NCI-H2107 treated with DMSO at 0.1 percent for 48 hours (cell line): ENCODE results near the gene EAPP.
A peak's percentile ranks its signal among the peaks of the same experiment; 100 is the strongest.
"Not testable (repeated sequence)": the region's sequence is repeated elsewhere in the genome, so short reads cannot be mapped to it uniquely, and the experiment has no call there.

Experiments
- DNase-seq: peaks from one replicate; lab custom pipeline; 2025; ENCODE audit not compliant: unreplicated experiment; lab: John Stamatoyannopoulos, UW

Gene EAPP

GRCh38 chr14:34538096-34538495 lies 1.4 kb downstream of the EAPP start:
- DNase-seq, result not testable (repeated sequence)

GRCh38 chr14:34537677-34538009 lies 1.9 kb downstream of the EAPP start:
- no peak for DNase-seq

- no peak for DNase-seq
These were observed 2.4 kb downstream of the EAPP start for GRCh38 chr14:34536951-34537676.

GRCh38 chr14:34527591-34527990 lies 11.9 kb downstream of the EAPP start:
- no peak for DNase-seq

- DNase-seq, result not testable (repeated sequence)
These were observed 15.3 kb downstream of the EAPP start for GRCh38 chr14:34524216-34524615.

GRCh38 chr14:34522496-34522895 lies 17.0 kb downstream of the EAPP start:
- DNase-seq, result no peak

- DNase-seq, result not testable (repeated sequence)
These were observed 18.4 kb downstream of the EAPP start for GRCh38 chr14:34521071-34521470.

- DNase-seq, result not testable (repeated sequence)
These were observed 19.1 kb downstream of the EAPP start for GRCh38 chr14:34520304-34520970.

GRCh38 chr14:34507884-34508283 lies 31.6 kb downstream of the EAPP start:
- no peak for DNase-seq

- no peak for DNase-seq
These were observed 32.0 kb downstream of the EAPP start for GRCh38 chr14:34507459-34507858.

- DNase-seq, result not testable (repeated sequence)
These were observed 34.4 kb downstream of the EAPP start for GRCh38 chr14:34505124-34505491.

GRCh38 chr14:34504027-34504426 lies 35.5 kb downstream of the EAPP start:
- DNase-seq, result not testable (repeated sequence)

- DNase-seq, result no peak
These were observed 36.8 kb downstream of the EAPP start for GRCh38 chr14:34502545-34503225.

- no peak for DNase-seq
These were observed 37.5 kb downstream of the EAPP start for GRCh38 chr14:34502001-34502400.

- no peak for DNase-seq
These were observed 38.4 kb downstream of the EAPP start for GRCh38 chr14:34501004-34501580.

- peak; percentile 78 for DNase-seq
These were observed 40.7 kb downstream of the EAPP start for GRCh38 chr14:34498684-34499412.

GRCh38 chr14:34496679-34497513 lies 42.6 kb downstream of the EAPP start:
- DNase-seq, result no peak

- DNase-seq, result no peak
These were observed 43.4 kb downstream of the EAPP start for GRCh38 chr14:34496007-34496678.

GRCh38 chr14:34489324-34489723 lies 50.2 kb downstream of the EAPP start:
- DNase-seq, result no peak

GRCh38 chr14:34488528-34488927 lies 51.0 kb downstream of the EAPP start:
- no peak for DNase-seq
